NCI-H2029 treated with DMSO at 0.1 percent for 48 hours (cell line): Measurements from ENCODE around the gene COG5.

Experiments used
- DNase-seq: peaks from one replicate; lab custom pipeline; 2025; lab: John Stamatoyannopoulos, UW

The COG5 gene

DNA sequence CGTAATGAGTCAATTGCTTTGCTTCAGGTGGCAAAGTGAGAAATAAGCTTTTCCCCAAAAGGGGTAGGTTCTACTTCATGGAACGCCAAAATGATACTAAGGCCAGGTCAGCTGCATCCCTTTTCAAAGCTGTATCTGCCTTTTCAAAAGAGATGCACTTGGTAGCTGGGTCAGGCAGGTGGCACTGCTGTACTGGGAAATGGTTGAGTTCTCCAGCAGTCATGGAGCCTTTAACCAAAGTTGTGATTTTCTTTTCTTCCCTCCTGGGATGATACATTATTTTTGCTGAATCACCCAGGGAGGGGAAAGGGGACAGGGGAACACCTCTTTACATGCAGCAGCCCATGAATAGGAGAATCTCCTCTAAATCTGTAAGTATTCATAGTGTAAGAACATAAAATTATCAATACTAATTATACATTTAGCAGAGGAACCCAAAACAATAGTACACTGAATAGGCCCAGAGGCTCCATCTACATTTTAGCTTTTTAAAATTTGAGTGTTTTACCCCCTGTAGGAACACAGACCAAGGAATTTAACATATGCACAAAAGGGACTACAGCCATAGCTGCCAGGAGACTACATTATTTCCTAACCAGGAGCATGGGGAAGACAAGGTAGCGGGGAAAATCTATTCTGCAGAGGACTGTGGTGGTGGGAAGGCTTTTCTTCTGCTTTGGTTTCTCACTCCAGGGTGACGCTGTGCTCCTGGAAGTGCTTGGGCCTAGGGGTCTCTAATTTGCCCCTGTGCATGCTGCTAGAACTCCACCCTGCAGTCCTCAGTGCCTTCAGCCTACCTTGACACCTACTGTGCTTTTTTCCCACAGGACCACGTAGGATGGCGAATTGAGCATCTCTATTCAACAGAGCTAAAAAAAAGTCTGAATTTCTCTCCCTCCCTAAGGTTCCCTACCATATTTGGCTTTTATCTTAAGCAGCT is 100.3 kb downstream of the COG5 start:
- peak; percentile 41 for DNase-seq

DNA sequence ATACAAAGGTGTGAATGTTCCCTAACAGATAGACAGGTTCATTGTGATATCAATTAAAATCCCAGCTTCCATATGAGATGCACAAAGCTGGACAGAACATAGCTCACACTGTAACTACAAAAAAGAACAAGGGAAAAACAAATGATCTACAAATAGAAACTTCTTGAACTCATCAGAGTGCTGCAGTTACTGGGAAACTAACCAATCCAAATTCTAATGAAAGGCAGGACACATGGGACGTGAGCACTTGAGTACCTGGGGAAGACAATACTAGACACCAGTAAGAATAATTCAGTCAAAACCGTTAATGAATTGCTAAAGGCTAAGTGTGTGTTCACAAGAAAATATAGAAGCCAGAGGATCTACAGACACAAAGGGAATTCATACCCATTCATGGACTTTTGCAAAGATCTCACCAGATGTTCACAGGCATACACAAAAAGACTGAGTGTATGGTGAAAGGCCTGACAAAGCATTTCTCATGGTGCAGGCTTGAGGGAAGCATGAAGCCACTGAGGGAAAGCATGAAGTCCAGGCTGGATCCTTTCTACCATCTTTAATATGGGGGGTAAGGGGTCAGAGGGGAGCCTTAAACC is 101.7 kb downstream of the COG5 start:
- no peak for DNase-seq

DNA sequence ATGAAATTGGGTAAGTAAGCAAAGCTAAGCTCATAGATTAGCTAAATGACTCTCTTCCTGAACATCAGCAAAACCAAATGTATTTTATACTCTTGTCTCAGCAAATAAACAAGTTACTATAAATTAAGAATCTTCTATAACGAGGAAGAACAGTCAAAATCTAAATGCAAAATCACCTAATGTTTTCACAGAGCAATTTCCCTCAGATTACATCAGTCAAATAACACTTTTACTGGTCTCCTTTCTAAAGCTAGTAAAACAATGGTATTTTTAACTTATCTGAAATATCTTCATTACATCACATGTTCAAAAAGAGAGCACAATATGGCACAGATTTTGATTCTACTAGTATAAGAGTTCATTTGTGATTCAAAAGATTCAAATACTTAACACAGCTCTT is 110.3 kb downstream of the COG5 start:
- DNase-seq: no peak

DNA sequence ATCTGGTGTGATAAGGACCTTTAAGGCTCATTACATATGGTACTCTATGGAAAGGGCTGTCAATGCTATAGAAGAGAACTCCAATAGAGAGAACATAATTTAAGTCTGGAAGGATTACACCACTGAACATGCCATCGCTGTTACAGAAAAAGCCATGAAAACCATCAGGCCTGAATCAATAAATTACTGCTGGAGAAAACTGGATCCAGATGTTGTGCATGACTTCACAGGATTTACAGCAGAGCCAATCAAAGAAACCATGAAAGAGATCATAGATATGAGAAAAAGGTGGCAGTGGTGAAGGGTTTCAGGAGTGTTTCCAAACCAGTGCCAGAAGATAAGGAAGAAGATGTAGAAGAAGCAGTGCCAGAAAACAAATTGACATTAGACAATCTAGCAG is 112.8 kb downstream of the COG5 start:
- DNase-seq: no peak

DNA sequence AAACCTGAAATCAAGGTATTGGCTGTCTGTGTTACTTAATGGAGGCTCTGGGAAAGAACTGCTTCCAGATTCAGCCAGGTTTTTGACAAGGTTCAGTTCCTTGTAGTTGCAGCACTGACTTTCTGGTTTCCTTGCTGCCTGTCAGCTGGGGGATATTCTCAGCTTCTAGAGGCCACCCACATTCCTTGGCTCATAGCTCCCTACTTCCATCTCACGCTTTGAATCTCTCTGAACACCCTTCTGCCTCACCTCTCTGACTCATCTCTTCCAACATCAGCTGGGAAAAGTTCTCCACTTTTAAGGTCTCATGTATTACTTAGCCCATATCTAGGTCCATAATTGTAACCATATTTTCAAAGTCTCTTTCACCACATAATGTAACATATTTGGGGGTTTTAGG is 116.7 kb downstream of the COG5 start:
- no peak for DNase-seq

DNA sequence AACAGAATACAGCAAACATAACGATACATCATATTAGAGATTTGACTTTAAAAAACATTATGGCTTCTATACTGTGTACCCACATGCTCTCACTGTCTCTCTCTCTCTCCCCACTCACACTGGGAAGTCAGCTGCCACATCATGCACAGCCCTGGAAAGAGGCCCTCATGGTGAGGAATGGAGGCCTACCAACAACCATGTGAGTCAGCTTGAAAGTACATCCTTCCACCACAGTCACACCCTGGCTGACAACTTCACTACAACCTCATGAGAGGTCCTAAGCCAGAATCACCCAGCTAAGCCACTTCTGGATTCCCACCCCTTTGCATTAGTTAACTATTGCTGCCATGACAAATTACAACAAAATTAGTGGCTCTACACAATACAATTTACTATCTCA is 117.2 kb downstream of the COG5 start:
- no peak for DNase-seq

DNA sequence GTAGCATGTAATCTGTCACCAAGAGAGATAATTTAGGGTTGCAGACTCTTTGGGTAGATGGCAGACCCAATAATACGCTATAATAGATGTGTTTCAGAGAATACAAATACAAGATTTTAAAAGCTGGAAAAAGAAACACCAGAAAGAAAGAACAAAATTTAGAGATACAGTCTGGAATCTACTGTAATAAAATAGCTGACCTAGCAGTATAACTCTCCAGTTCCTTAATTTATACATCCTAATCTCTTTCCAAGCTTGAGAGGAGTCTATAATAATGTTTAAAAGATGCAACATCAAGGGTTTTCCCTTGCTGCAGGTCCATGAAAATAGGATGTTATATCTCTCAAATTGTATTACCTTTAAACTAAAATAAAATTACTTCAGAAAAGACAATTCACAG is 121.0 kb downstream of the COG5 start:
- DNase-seq: no peak

DNA sequence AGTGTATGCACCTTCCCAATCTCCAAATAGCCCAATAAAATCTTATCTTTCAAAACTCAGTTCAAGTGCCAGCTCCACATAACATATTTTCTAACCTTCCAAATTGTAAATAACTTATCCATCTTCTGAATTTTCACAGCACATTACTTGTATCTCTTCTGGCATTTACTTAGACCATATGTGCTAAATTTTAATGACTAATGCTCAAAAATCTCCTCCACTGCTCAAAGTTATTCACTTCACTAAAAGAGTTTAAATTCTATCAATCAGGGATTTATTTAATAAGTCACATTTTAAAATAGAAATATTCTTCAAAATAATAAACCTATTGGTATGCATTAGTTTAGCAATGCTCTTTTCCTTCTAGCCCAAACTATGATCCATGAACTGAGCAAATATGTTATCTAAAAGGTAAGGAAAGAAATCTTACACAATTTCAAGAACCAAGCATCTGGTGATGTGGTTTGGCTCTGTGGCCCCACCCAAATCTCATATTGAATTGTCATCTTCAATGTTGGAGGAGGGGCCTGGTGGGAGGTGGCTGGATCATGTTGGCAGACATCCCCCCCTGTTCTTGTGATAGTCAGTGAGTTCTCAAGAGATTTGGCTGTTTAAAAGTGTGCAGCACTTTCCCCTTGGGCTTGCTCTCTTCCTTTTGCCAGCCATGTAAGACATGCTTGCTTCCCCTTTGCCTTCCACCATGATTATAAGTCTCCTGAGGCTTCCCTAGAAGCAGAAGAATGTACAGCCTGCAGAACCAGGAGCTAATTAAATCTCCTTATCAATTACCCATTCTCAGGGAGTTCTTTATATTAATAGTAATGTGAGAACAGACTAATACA is 121.9 kb downstream of the COG5 start:
- DNase-seq: no peak

DNA sequence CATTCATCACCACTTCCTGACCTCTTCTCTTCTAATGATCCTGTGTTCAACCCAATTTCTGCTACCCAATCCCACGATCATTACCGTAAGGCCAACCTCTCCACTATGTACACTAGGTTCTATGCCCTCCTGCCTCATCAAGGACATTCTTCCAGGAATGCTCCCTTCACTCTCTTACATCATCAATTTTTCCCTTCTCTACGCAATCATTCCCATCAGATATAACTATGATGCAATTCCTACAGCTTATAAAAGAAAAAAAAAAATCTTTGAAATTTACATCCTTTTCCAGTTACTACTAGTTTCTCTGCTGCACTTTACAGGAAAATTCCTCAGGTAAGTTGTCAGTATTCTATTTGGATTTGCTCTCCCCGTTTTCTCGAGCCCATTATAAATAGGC is 124.7 kb downstream of the COG5 start:
- no peak for DNase-seq

DNA sequence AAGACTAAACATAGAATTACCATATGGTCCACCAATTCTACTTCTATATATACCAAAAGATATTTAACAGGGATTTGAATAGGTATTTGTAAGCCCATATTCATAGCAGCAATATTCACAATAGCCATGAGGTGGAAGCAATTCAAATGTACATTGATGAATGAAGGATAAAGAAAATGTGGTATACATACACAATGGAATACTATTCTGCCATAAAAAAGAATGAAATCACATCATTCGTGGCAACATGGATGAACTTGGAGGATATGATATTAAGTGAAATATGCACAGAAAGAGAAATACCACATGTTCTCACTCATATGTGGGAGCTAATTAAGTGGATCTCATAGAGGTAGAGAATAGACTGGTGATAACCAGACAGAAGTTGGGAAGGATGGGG is 128.0 kb downstream of the COG5 start:
- no peak for DNase-seq

DNA sequence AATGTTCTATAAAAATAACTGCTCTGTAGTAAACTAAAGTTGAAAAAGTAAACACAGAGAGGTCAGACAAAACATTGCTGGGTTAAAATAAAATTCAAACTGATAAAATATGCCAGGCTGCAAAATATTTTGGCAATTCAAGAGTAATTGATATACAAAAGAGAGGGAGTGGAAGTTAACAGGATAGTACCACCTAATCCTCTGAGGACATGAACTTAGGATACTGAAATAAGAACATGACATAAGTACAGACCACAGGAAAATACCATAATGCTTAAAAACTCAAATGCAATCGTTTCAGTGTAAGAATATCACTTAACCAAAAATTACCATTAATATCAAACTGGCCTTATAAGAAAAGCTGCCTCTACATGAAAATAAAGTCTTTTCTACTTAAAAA is 131.5 kb downstream of the COG5 start:
- no peak for DNase-seq

DNA sequence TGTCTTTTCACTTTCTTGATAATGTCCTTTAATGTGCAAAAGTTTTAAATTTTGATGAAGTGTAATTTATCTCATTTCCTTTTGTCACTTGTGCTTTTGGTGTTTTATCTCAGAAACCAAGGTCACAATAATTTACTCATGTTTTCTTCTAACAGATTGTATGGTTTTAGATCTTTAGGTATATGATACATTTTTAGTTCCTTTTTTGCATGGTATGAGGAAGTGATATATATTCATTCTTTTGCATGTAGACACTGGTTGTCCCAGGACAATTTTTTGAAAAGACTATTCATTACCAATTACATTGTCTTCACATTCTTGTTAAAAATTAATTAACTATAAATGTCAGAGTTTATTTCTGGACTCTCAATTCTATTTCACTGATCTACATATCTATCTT is 133.7 kb downstream of the COG5 start:
- no peak for DNase-seq

DNA sequence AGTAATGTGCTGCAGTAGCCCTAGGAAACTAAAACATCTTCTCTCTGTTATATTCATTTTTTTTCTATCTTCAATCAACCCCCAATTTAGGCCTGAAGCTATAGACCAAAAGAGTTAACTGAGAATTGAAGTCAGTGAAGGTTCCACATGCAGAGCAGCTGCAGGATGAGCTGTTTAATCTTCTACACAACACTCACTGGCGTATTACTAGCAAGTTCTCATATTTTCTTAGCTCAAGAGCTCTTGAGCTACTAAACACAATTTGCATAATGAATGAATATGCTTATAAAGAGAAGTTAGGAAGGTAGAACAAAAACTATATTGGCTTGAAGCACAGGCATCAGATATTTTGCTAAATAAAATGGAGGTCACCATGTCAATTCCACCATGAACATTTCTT is 135.1 kb downstream of the COG5 start:
- DNase-seq: no peak

DNA sequence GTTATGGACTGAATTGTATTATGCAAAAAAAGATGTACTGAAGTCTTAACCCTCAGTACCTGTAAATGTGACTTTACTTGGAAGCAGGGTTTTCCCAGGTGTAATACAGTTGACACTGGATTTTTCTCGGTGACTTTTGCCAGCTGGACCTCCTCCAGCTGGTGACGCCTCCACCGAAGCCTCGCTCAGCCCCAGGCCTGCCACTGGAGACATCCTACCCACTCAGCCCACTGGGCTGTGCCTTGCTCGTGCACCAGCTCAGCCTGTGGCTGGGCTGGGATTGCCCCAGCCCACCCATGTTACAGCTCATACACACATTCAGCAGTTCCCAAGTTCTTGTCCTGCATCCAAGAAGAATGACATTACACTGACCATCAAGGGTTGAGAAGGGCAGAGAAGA is 136.3 kb downstream of the COG5 start:
- DNase-seq: no peak

DNA sequence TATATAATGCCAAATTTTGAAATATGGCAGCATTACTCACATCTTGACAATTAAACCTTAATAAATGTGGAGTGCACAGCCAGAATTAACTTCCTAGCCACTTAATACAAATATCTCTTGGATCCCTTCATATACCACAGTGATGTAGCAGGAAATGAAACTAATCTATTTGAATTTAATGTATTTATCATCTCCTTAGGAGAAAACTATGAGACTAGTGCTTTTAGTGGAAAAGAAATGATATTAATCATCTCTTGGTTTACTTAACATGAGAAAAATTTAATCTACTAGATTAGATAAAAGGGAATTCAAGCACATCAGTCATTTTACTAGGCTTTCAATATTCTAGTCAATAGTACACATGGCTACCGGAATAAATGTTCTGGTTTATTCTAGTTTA is 149.5 kb downstream of the COG5 start:
- DNase-seq: no peak

DNA sequence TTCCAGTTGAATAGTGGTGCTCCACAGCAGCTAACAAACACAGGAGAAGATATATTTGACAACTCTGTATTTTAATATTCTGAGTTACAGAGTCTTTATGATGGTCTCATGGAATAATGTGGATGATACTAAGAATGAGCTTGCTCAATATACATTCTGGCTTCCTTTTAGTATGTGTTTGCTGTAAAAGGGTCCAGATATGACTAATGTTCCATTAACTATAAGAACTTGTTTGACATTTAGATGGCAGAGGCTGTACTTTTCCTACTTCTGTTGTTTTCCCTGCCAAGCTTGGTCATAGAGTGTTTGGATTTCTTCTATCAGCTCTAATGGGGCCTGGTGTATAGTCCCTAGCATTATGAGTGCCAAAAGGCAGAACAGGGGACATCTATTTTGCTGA is 155.4 kb downstream of the COG5 start:
- no peak for DNase-seq

DNA sequence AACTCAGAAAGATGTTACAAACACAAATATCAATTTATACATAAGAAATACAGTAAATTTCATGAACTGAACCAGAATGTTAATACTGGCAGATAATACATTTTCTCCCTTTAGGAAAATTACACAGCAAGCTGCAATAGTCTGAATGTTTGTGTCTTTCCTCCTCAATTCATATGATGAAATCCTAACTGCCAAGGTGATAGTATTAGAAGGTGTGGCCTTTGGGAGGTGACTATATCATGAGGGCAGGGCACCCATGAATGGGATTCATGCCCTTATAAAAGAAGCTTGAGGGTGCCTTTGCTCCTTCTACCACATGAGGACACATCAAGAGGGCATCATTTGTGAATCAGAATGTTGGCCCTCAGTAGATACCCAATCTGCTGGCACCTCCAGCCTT is 158.2 kb downstream of the COG5 start:
- no peak for DNase-seq

DNA sequence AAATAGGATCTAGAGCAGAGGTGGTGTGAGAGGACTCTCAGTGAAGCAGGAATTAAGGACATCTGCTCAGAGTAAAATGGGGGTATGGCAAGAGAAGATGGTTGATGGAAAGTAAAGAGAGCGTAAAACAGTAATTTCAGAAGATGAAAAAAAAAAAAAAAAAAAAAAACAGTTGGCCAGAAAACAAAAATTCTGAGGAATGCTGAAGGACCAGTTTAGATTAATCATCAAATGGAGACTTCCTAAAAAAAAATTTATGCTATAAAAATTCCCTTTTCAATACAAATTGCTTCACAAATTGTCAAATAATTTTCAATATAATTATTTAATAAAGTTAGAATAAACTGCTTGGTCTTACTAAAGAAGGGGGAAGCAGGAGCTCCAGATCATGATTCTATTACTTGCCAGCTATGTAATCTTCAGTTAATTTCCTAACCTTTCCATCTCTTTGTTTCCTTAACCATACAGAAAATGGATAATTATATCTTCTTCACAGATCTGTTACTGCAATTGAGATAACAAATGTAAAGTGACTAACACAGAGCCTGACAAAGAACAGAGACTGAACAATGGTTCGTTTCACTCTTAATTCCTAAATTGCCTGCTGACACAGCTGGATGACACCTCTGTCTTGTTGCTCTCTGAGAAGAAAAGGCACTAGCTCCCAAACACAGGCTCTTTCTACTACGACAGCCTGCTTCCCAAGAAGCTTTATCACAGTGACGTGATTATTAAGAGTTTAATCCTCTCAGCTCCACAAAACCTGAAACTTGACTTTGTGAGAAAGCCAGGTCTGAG is 158.8 kb downstream of the COG5 start:
- DNase-seq: no peak

DNA sequence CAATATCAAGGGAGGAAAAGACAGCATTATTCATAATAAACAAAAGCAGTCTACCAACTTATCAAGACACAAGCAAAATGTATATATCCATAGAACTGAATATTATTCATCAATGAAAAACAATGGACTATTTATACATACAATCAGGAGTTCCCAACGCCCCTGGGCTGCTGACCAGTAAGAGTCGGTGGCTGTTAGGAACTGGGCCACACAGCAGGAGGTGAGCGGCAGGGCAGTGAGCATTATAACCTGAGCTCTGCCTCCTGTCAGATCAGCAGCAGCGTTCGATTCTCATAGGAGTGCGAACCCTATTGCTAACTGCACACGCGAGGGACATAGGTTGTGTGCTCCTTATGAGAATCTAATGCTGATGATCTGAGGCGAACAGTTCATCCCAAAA is 165.6 kb downstream of the COG5 start:
- DNase-seq: no peak

DNA sequence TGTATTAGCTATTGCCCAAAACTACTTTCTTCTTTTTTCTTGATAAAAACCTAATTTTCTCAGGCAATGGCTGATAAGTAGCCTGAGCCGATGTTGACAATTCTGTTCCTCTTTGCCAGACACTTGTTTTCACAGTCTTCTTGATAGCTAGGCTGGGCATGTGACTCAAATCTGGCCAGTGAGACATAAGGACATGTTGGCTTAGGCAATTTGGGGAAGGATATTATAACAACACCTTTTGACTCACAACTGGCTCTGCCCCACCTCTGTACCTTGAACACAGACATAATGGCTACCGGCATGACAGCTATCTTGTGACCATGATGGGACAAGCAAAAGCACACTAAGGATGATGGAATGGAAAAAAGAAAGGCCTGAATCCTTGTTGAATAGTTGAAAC is 166.7 kb downstream of the COG5 start:
- DNase-seq: no peak

DNA sequence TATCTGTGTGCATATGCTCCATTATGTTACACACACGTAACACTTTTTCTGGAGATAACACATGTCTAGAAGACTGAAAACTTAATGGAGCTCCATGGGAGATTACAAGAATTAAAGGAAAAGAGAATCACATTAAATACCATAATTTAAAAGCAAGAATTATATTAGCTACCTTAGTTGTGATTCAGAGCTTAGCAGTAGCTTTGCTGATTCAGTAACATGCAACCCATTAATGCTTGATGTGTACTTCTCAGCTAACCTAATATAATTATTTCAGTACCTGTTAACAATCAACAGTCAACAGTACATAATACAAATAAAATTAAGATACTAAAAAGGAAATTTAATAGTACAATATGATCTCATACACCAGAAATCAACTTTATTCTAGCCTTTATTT is 167.6 kb downstream of the COG5 start:
- DNase-seq: no peak

DNA sequence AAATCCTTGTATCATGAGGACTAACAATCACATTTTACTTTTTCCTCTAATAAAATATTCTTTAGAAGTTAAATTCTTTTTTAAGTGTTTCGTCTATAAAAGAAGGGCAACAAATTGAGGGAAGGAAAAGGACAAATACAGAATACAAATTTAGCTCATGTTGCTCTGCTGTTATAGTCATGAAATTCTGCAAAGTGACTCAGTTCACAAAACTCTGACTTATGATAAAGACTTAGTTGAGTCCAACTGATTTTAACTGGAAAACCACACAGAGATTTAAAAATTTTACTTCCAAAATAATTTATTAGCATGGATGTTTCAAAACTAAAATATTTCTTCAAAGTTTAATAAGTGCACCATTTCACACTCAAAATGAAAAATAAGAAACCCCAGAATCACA is 168.9 kb downstream of the COG5 start:
- no peak for DNase-seq
